DND-41 (cell line): ENCODE results near the gene GTF2A1L.

Source experiments
- ATAC-seq: fragments of 200-7000 bp; cut with Tn5 transposase; 3 replicates; pipeline ENCODE4 v1.9.1; 2021; ENCODE audit warnings: low read depth; ENCODE audit not compliant: insufficient read depth
- DNase-seq: peaks from one replicate; pipeline ENCODE4 v3.0.0-alpha.2; 2020
- H2AFZ ChIP-seq: 2 replicates; pipeline ENCODE4 v1.6.0; 2012; ENCODE audit warnings: low read depth, low read length
- H3K27ac ChIP-seq: 2 replicates; pipeline ENCODE4 v1.5.1; 2012; ENCODE audit warnings: low read length, inconsistent platforms
- H3K27me3 ChIP-seq: fragments of 200-600 bp; sonication (generic); 2 replicates; pipeline ENCODE4 v1.6.0; 2012; ENCODE audit warnings: low read length, mild to moderate bottlenecking, inconsistent platforms; ENCODE audit not compliant: insufficient read depth, poor library complexity
- H3K36me3 ChIP-seq: 2 replicates; pipeline ENCODE4 v1.5.1; 2012; ENCODE audit warnings: low read length, inconsistent platforms; ENCODE audit not compliant: insufficient read depth
- H3K4me1 ChIP-seq: 2 replicates; pipeline ENCODE4 v1.5.1; 2012; ENCODE audit warnings: mild to moderate bottlenecking, low read length; ENCODE audit not compliant: insufficient read depth
- H3K4me2 ChIP-seq: 2 replicates; pipeline ENCODE4 v1.6.0; 2012; ENCODE audit warnings: mild to moderate bottlenecking, moderate library complexity, low read length, inconsistent platforms; ENCODE audit not compliant: insufficient read depth
- H3K4me3 ChIP-seq, 2 experiments: fragments of 200-600 bp in 1 of 2; shearing (Covaris generic) in 1 of 2; 2 replicates each; pipeline ENCODE4 v1.5.1; 2012 to 2016; ENCODE audit warnings: inconsistent platforms in 2 of 2, low read length in 2 of 2, mild to moderate bottlenecking in 2 of 2, low read depth in 1 of 2, moderate library complexity in 1 of 2
- H3K79me2 ChIP-seq: 2 replicates; pipeline ENCODE4 v1.6.0; 2012; ENCODE audit warnings: low read length, inconsistent platforms; ENCODE audit not compliant: insufficient read depth
- H3K9ac ChIP-seq: 2 replicates; pipeline ENCODE4 v1.6.0; 2012; ENCODE audit warnings: low read depth, mild to moderate bottlenecking, inconsistent platforms, low read length, moderate library complexity
- H3K9me3 ChIP-seq: 2 replicates; pipeline ENCODE4 v1.5.1; 2012; ENCODE audit warnings: low read length, moderate library complexity, mild to moderate bottlenecking, inconsistent platforms; ENCODE audit not compliant: insufficient read depth, severe bottlenecking
- H4K20me1 ChIP-seq: 2 replicates; pipeline ENCODE4 v1.6.0; 2012; ENCODE audit warnings: low read length; ENCODE audit not compliant: insufficient read depth
- CTCF ChIP-seq: IDR thresholded peaks from 2 replicates; pipeline ENCODE4 v1.5.1; 2012; ENCODE audit warnings: borderline replicate concordance, low read length, moderate library complexity, mild to moderate bottlenecking; ENCODE audit not compliant: poor library complexity, severe bottlenecking; ENCODE audit errors: extremely low read depth
- EZH2 ChIP-seq: IDR thresholded peaks from 3 replicates; pipeline ENCODE4 v1.6.1; 2012; ENCODE audit warnings: borderline replicate concordance, low read depth, mild to moderate bottlenecking, moderate library complexity, low read length, inconsistent platforms; ENCODE audit not compliant: severe bottlenecking

Gene GTF2A1L

GRCh38 chr2:48651158-48651790 is 33.6 kb downstream of the GTF2A1L start:
- Histone ChIP-seq H4K20me1 (no peaks in the 10 kb centered on the region), H3K27me3 (no peaks in the 10 kb centered on the region), H3K27ac (no peak overlapping the region), H3K4me2 (no peak overlapping the region), H3K36me3 (no peaks in the 10 kb centered on the region), H3K9me3 (no peaks in the 10 kb centered on the region), H3K9ac (no peak overlapping the region), H3K79me2 (no peaks in the 10 kb centered on the region), H3K4me3 (no peak overlapping the region), H2AFZ (no peak overlapping the region), H3K4me1 (no peaks in the 10 kb centered on the region)
- TF ChIP-seq EZH2: no peak
- no peak for TF ChIP-seq CTCF
- ATAC-seq (no peak), DNase-seq (no peak)

GRCh38 chr2:48668992-48669391 is 51.3 kb downstream of the GTF2A1L start:
- H3K79me2 ChIP-seq: no peaks in the 10 kb centered on the region
- no peaks in the 10 kb centered on the region for H3K4me1 ChIP-seq
- no peak overlapping the region for H3K4me2 ChIP-seq
- H3K9ac ChIP-seq: no peak overlapping the region
- no peaks in the 10 kb centered on the region for H3K36me3 ChIP-seq
- DNase-seq (no peak), ATAC-seq (no peak)
- H3K27me3 ChIP-seq: no peaks in the 10 kb centered on the region
- no peak overlapping the region for H2AFZ ChIP-seq
- no peaks in the 10 kb centered on the region for H4K20me1 ChIP-seq
- no peak overlapping the region for H3K27ac ChIP-seq
- H3K9me3 ChIP-seq: no peaks in the 10 kb centered on the region
- H3K4me3 ChIP-seq: no peak overlapping the region
- TF ChIP-seq EZH2 (no peak), CTCF (no peak)

- no peaks in the 10 kb centered on the region for H3K79me2 ChIP-seq
- peaks cover under 1% of the 10 kb centered on the region for H3K27me3 ChIP-seq
- H3K36me3 ChIP-seq: no peaks in the 10 kb centered on the region
- H3K4me3 ChIP-seq: no peak overlapping the region
- DNase-seq (no peak), ATAC-seq (no peak)
- TF ChIP-seq EZH2: no peak
- TF ChIP-seq CTCF: no peak
- no peak overlapping the region for H3K9ac ChIP-seq
- H4K20me1 ChIP-seq: no peaks in the 10 kb centered on the region
- no peaks in the 10 kb centered on the region for H3K4me1 ChIP-seq
- no peak overlapping the region for H3K4me2 ChIP-seq
- H3K9me3 ChIP-seq: no peaks in the 10 kb centered on the region
- H2AFZ ChIP-seq: no peak overlapping the region
- H3K27ac ChIP-seq: no peak overlapping the region
Measured at GRCh38 chr2:48673581-48673980, 55.9 kb downstream of the GTF2A1L start.

GRCh38 chr2:48674933-48675332 is 57.3 kb downstream of the GTF2A1L start:
- H2AFZ ChIP-seq: no peak overlapping the region
- DNase-seq: no peak
- no peak overlapping the region for H3K4me2 ChIP-seq
- H3K79me2 ChIP-seq: no peaks in the 10 kb centered on the region
- no peaks in the 10 kb centered on the region for H3K4me1 ChIP-seq
- no peak overlapping the region for H3K9ac ChIP-seq
- no peak for TF ChIP-seq EZH2
- ATAC-seq: no peak
- no peaks in the 10 kb centered on the region for H4K20me1 ChIP-seq
- H3K27ac ChIP-seq: no peak overlapping the region
- no peaks in the 10 kb centered on the region for H3K36me3 ChIP-seq
- H3K27me3 ChIP-seq: peaks cover 3% of the 10 kb centered on the region
- no peaks in the 10 kb centered on the region for H3K9me3 ChIP-seq
- no peak overlapping the region for H3K4me3 ChIP-seq
